Gastroesophageal sphincter (tissue), 4 donors: ENCODE results near the gene TOP3A. TPM values are rescaled to one million over a fixed set of nuclear protein-coding genes. Genes with fewer than 3 reads are reported as not detected.

Source experiments
- ATAC-seq: fragments of 150-250 bp; one replicate; pipeline ENCODE4 v1.9.1; 2016; ENCODE audit warnings: mild to moderate bottlenecking, moderate library complexity
- H3K27ac ChIP-seq, 4 donors: fragments of 200-600 bp; sonication (generic) in 3 of 4; 1 replicate in 3 of 4; 2 replicates in 1 of 4; pipeline ENCODE4 v1.5.1; 2016 to 2019
- H3K27me3 ChIP-seq: fragments of 200-600 bp; sonication (generic); one replicate; pipeline ENCODE4 v1.5.1; 2019
- H3K36me3 ChIP-seq, 2 donors: fragments of 200-600 bp; sonication (generic); one replicate each; pipeline ENCODE4 v1.5.1; 2019; ENCODE audit warnings: control low read depth in 1 of 2
- H3K4me1 ChIP-seq, 3 donors: fragments of 200-600 bp; sonication (generic); 1 replicate in 2 of 3; 2 replicates in 1 of 3; pipeline ENCODE4 v1.5.1; 2016 to 2019; ENCODE audit warnings: control low read depth in 2 of 3
- H3K4me3 ChIP-seq, 2 donors: fragments of 200-600 bp; sonication (generic); one replicate each; pipeline ENCODE4 v1.5.1; 2019; ENCODE audit warnings: mild to moderate bottlenecking in 1 of 2, moderate library complexity in 1 of 2
- H3K9me3 ChIP-seq, 3 donors: fragments of 200-600 bp; sonication (generic); one replicate each; pipeline ENCODE4 v1.5.1; 2017 to 2019; ENCODE audit warnings: control low read depth in 2 of 3
- CTCF ChIP-seq, 4 experiments: fragments of 200-600 bp in 2 of 4; fragments of 450-650 bp in 2 of 4; sonication (generic) in 1 of 4; IDR thresholded peaks; one replicate each; pipeline ENCODE4 v1.5.1; 2017 to 2019; ENCODE audit warnings: antibody characterized with exemption in 4 of 4, mild to moderate bottlenecking in 2 of 4, moderate library complexity in 2 of 4
- EP300 ChIP-seq: sonication (generic); formaldehyde crosslinking; IDR thresholded peaks from one replicate; pipeline ENCODE4 v1.6.1; 2017; ENCODE audit warnings: antibody characterized with exemption, mild to moderate bottlenecking
- POLR2A ChIP-seq, 2 donors: fragments of 450-650 bp; IDR thresholded peaks; one replicate each; pipeline ENCODE4 v1.6.1; 2017; ENCODE audit warnings: antibody characterized with exemption in 2 of 2, mild to moderate bottlenecking in 2 of 2, moderate library complexity in 1 of 2
- POLR2AphosphoS5 ChIP-seq: sonication (generic); formaldehyde crosslinking; IDR thresholded peaks from one replicate; pipeline ENCODE4 v1.6.1; 2017; ENCODE audit warnings: antibody characterized with exemption
- WGBS, 2 donors: methylation state at CpG; one replicate each; pipeline ENCODE4 v1.1.5; 2018; ENCODE audit warnings: low coverage in 1 of 2; 5-methylcytosine and 5-hydroxymethylcytosine counted together
- total RNA-seq, 4 donors: library from RNA; depleted of rRNA; stranded (reverse); fragments of >200 nt; gene quantifications; one replicate each; pipeline ENCODE4 v1.1.0, GENCODE V29; 2016

TOP3A gene
- total RNA-seq, 4 donors from 2014 or later = 19.6 to 49.7 (median 26.8) TPM

- TF ChIP-seq CTCF (IDR thresholded peaks at IDR 0.05) = no peak
- ATAC-seq = no peak
These were observed 79.9 kb downstream of the TOP3A start for GRCh38 chr17:18234853-18235380.

DNA sequence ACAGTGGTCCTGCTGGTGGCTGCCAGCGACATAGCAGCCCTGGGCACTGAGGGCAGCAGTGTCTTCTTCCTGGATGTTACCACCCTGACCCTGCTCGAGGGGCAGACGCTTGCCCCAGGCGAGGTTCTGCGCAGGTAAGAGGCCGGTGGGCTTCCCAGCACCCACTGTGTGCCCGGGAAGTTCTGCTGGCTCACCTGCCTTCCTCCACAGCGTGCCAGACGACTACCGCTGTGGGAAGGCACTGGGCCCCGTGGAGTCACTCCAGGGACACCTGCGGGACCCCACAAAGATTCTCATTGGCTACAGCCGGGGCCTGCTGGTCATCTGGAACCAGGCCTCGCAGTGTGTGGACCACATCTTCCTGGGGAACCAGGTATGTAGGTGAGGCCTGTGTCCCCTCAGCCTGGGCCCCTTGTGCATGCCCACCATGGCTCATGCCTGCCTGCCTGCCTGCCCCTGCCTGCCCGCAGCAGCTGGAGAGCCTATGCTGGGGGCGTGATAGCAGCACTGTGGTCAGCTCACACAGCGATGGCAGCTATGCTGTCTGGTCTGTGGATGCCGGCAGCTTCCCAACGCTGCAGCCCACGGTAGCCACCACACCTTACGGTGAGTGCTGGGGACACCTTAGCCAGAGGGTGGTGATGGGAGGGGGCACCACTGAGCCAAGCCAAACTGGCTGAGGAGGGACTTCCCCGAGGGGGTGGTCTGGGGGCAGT is 80.8 kb downstream of the TOP3A start:
- Histone ChIP-seq H3K9me3 (no peaks in the 10 kb centered on the region), H3K27ac (no peak overlapping the region), H3K4me1 (no peaks in the 10 kb centered on the region), H3K27me3 (no peaks in the 10 kb centered on the region), H3K36me3 (peaks cover 0 to 70% of the 10 kb centered on the region in 2 donors), H3K4me3 (no peak overlapping the region)
- 85% methylated on average over 5 of the region's 22 CpGs; no CpG with 5 or more reads in 1 of the 2 donors for WGBS, 2 donors
- TF ChIP-seq EP300 (no peak), CTCF (IDR thresholded peaks at IDR 0.05) (no peak)
- ATAC-seq = no peak

More at GRCh38 chr17:18234853-18235380, 79.9 kb downstream of the TOP3A start:
- 97 to 100% methylated on average over 3 to 6 of the region's 22 CpGs for WGBS, 2 donors
- H3K4me1 ChIP-seq = no peaks in the 10 kb centered on the region
- H3K9me3 ChIP-seq = no peaks in the 10 kb centered on the region
- H3K36me3 ChIP-seq = peaks cover 0 to 79% of the 10 kb centered on the region in 2 donors
- no peak overlapping the region for H3K4me3 ChIP-seq
- no peak overlapping the region for H3K27ac ChIP-seq
- H3K27me3 ChIP-seq = no peaks in the 10 kb centered on the region

GRCh38 chr17:18231164-18231563 is 83.6 kb downstream of the TOP3A start:
- no peak overlapping the region for H3K27ac ChIP-seq
- TF ChIP-seq POLR2AphosphoS5 (no peak), EP300 (no peak), POLR2A (IDR thresholded peaks at IDR 0.05) (no peak), CTCF (IDR thresholded peaks at IDR 0.05) (no peak)
- WGBS, 2 donors = 47% methylated on average over 3 of the region's 9 CpGs; no CpG with 5 or more reads in 1 of the 2 donors

DNA sequence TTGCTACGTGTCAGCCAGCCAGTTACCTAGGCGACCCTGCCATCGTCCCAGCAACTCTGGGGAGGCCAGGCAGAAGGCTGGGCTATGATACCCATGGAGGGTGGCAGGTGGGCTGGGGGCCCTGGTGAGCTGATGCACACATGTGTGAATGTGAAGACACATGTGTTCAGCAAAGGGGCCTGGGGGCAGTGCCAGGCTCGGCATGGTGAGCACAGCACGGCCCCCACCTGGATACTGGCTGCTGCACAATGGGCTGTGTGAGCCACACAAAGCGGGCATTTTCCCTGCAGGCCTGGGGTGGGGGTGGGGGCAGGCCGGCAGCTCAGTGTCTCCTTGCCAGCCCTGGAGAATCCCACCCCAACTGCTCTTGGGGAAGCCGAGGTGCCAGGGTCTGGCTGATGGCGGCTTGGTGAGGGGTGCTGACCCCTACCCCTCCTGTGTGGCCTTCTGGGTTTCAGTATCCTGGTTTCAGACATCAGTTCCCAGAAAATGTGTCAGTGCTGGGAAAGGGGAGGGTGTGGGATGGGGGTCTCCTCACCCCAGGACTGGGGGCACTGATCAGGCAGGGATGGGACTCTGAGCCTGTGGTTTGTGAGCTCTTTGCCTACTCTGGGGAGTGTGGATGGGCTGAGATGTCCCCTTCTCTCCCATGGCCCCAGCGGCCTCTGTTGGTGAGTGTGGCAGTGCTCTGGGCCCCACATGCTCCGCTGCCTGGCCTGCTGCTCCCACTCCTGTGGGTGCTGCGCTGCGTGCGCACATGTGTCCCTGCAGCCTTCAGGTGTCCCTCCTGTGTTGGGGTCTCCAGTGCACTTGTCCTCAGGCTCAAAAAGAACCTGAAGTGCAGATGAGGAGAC is 84.3 kb downstream of the TOP3A start:
- H3K27me3 ChIP-seq = no peaks in the 10 kb centered on the region
- TF ChIP-seq CTCF (IDR thresholded peaks at IDR 0.05) (no peak), POLR2A (IDR thresholded peaks at IDR 0.05) (no peak), EP300 (no peak), POLR2AphosphoS5 (no peak)
- H3K4me3 ChIP-seq = no peak overlapping the region
- peaks cover 0 to 36% of the 10 kb centered on the region in 2 donors for H3K36me3 ChIP-seq
- WGBS, 2 donors = no CpG with 5 or more reads among the region's 14 CpGs
- H3K4me1 ChIP-seq = peaks cover 0 to 28% (median 9%) of the 10 kb centered on the region in 3 donors
- H3K27ac ChIP-seq = no peak overlapping the region
- ATAC-seq = no peak
- H3K9me3 ChIP-seq = no peaks in the 10 kb centered on the region

More at GRCh38 chr17:18231164-18231563, 83.6 kb downstream of the TOP3A start:
- H3K4me3 ChIP-seq = no peak overlapping the region
- H3K36me3 ChIP-seq = peaks cover 0 to 42% of the 10 kb centered on the region in 2 donors
- peaks cover 0 to 24% (median 7%) of the 10 kb centered on the region in 3 donors for H3K4me1 ChIP-seq
- H3K27me3 ChIP-seq = no peaks in the 10 kb centered on the region
- H3K9me3 ChIP-seq = no peaks in the 10 kb centered on the region
- ATAC-seq = no peak
